ENCODE results near the gene ARAP1. TPM values are rescaled to one million over a fixed set of nuclear protein-coding genes. Genes with fewer than 3 reads are reported as not detected.

ARAP1 gene
- total and polyA plus RNA-seq, 2 experiments from 2014 or later, result 41.5 to 200 TPM

- DNase-seq (ENCODE audit: low read depth in 1 of 2, low spot score in 1 of 2), result no peak
- TF ChIP-seq, protein P1, sequence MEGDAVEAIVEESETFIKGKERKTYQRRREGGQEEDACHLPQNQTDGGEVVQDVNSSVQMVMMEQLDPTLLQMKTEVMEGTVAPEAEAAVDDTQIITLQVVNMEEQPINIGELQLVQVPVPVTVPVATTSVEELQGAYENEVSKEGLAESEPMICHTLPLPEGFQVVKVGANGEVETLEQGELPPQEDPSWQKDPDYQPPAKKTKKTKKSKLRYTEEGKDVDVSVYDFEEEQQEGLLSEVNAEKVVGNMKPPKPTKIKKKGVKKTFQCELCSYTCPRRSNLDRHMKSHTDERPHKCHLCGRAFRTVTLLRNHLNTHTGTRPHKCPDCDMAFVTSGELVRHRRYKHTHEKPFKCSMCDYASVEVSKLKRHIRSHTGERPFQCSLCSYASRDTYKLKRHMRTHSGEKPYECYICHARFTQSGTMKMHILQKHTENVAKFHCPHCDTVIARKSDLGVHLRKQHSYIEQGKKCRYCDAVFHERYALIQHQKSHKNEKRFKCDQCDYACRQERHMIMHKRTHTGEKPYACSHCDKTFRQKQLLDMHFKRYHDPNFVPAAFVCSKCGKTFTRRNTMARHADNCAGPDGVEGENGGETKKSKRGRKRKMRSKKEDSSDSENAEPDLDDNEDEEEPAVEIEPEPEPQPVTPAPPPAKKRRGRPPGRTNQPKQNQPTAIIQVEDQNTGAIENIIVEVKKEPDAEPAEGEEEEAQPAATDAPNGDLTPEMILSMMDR (IDR thresholded peaks at IDR 0.05; ENCODE audit: low read depth, low read length), result no peak
- Histone ChIP-seq H3K9me3 (ENCODE audit: low read depth) (no peaks in the 10 kb centered on the region), H3K27ac (no peak overlapping the region), H3K27me3 (no peaks in the 10 kb centered on the region), H3K36me3 (no peaks in the 10 kb centered on the region), H3K4me3 (no peak overlapping the region), H3K4me1 (ENCODE audit: low read depth) (peaks cover 10% of the 10 kb centered on the region)
Measured at GRCh38 chr11:72649215-72649976, 102.8 kb downstream of the ARAP1 start.

GRCh38 chr11:72648384-72649136, 103.6 kb downstream of the ARAP1 start:
- no peak for DNase-seq (ENCODE audit: low read depth in 1 of 2, low spot score in 1 of 2)
- Histone ChIP-seq H3K27ac (no peak overlapping the region), H3K4me3 (no peak overlapping the region), H3K9me3 (ENCODE audit: low read depth) (no peaks in the 10 kb centered on the region), H3K36me3 (no peaks in the 10 kb centered on the region), H3K27me3 (no peaks in the 10 kb centered on the region), H3K4me1 (ENCODE audit: low read depth) (peaks cover 6% of the 10 kb centered on the region)
- TF ChIP-seq, protein P1 (IDR thresholded peaks at IDR 0.05; ENCODE audit: low read depth, low read length), result no peak

DNA sequence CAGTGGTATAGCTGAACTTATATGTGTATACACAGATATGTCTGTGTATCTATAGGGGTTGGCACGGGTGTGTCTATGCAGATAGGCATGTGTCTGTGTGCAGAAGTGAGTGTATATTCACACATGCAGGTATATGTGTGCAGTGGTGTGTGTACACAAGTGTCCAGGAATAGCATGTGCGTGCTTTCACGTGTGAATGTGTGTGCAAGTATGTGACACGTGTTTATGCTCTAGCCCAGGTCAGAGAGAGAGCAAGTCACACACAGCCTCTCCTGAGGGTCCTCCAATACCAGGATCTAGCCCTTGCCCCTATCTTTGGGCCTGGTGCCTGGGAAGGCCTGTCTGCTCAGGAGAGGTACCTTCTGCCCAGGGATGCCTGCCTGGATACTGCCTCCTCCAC, 104.3 kb downstream of the ARAP1 start:
- Histone ChIP-seq H3K27me3 (peaks cover 3% of the 10 kb centered on the region), H3K27ac (no peak overlapping the region), H3K4me1 (ENCODE audit: low read depth) (no peaks in the 10 kb centered on the region), H3K4me3 (no peak overlapping the region), H3K36me3 (no peaks in the 10 kb centered on the region), H3K9me3 (ENCODE audit: low read depth) (no peaks in the 10 kb centered on the region)
- DNase-seq (ENCODE audit: low read depth in 1 of 2, low spot score in 1 of 2), result no peak
- TF ChIP-seq, protein P1 (IDR thresholded peaks at IDR 0.05; ENCODE audit: low read depth, low read length), result no peak

GRCh38 chr11:72646472-72646871, 105.7 kb downstream of the ARAP1 start:
- Histone ChIP-seq H3K9me3 (ENCODE audit: low read depth) (no peaks in the 10 kb centered on the region), H3K4me3 (no peak overlapping the region), H3K27ac (no peak overlapping the region), H3K36me3 (no peaks in the 10 kb centered on the region), H3K27me3 (peaks cover 17% of the 10 kb centered on the region), H3K4me1 (ENCODE audit: low read depth) (no peaks in the 10 kb centered on the region)
- DNase-seq (ENCODE audit: low read depth in 1 of 2, low spot score in 1 of 2), result no peak
- TF ChIP-seq, protein P1 (IDR thresholded peaks at IDR 0.05; ENCODE audit: low read depth, low read length), result no peak

- TF ChIP-seq, protein P1 (IDR thresholded peaks at IDR 0.05; ENCODE audit: low read depth, low read length), result no peak
- no peak overlapping the region for H3K4me3 ChIP-seq
- no peaks in the 10 kb centered on the region for H3K36me3 ChIP-seq
- H3K4me1 ChIP-seq (ENCODE audit: low read depth), result no peaks in the 10 kb centered on the region
- no peak overlapping the region for H3K27ac ChIP-seq
- no peaks in the 10 kb centered on the region for H3K9me3 ChIP-seq (ENCODE audit: low read depth)
- DNase-seq (ENCODE audit: low read depth in 1 of 2, low spot score in 1 of 2), result no peak
- peaks cover 21% of the 10 kb centered on the region for H3K27me3 ChIP-seq
Measured at GRCh38 chr11:72646024-72646423, 106.2 kb downstream of the ARAP1 start.
